Spinal cord (tissue), 10 donors: ENCODE results near the gene TOM1L2. TPM values are rescaled to one million over a fixed set of nuclear protein-coding genes. Genes with fewer than 3 reads are reported as not detected.

Source experiments
- DNase-seq, 6 donors: peaks; one replicate each; pipeline versions ENCODE4 v3.0.0 to v3.0.0-alpha.2; 2013 to 2015; ENCODE audit warnings: low spot score in 6 of 6, low read depth in 4 of 6
- H3K27ac ChIP-seq: one replicate; pipeline ENCODE4 v1.5.1; 2013; ENCODE audit warnings: low read depth, low read length, control low read depth
- H3K27me3 ChIP-seq: one replicate; pipeline ENCODE4 v1.6.1; 2013; ENCODE audit warnings: low read length; ENCODE audit not compliant: control insufficient read depth, insufficient read depth
- H3K36me3 ChIP-seq: one replicate; pipeline ENCODE4 v1.6.1; 2013; ENCODE audit warnings: low read length; ENCODE audit not compliant: control insufficient read depth, insufficient read depth
- H3K4me1 ChIP-seq: one replicate; pipeline ENCODE4 v1.6.1; 2013; ENCODE audit warnings: low read length; ENCODE audit not compliant: control insufficient read depth, insufficient read depth
- H3K4me3 ChIP-seq: one replicate; pipeline ENCODE4 v1.5.1; 2013; ENCODE audit warnings: low read depth, low read length, control low read depth
- H3K9me3 ChIP-seq: one replicate; pipeline ENCODE4 v1.6.1; 2013; ENCODE audit warnings: low read length; ENCODE audit not compliant: control insufficient read depth, insufficient read depth
- WGBS: methylation state at CpG from one replicate; pipeline ENCODE4 v1.1.5; 2013; ENCODE audit warnings: missing lambda C conversion rate; ENCODE audit not compliant: insufficient coverage; 5-methylcytosine and 5-hydroxymethylcytosine counted together
- polyA plus RNA-seq, 2 donors: library from polyadenylated mRNA; unstranded; fragments of 120-200 nt; gene quantifications; one replicate each; pipeline ENCODE4 v1.2.1, GENCODE V29; 2013; ENCODE audit not compliant: insufficient read length in 2 of 2
- total RNA-seq, 2 donors: library from RNA; depleted of rRNA in 1 of 2; stranded (reverse); fragments of 120-200 nt in 1 of 2; fragments of >200 nt in 1 of 2; gene quantifications; one replicate each; pipeline versions ENCODE4 v1.2.3 to v1.2.4, GENCODE V29; 2013 to 2014
- donor health status: healthy.

The TOM1L2 gene
- total and polyA plus RNA-seq, 4 donors, result 44.3 to 121 (median 75.7) TPM

GRCh38 chr17:18011286-18011685, 39.1 kb upstream of the TOM1L2 start:
- peaks cover 33% of the 10 kb centered on the region for H3K36me3 ChIP-seq
- H3K4me3 ChIP-seq, result no peak overlapping the region
- 93% methylated on average over 5 of the region's 5 CpGs for WGBS
- H3K4me1 ChIP-seq, result no peaks in the 10 kb centered on the region
- no peaks in the 10 kb centered on the region for H3K27me3 ChIP-seq
- no peaks in the 10 kb centered on the region for H3K9me3 ChIP-seq
- no peak overlapping the region for H3K27ac ChIP-seq
- no peak for DNase-seq

- Histone ChIP-seq H3K4me3 (no peak overlapping the region), H3K27ac (no peak overlapping the region), H3K9me3 (no peaks in the 10 kb centered on the region), H3K4me1 (peaks cover 2% of the 10 kb centered on the region), H3K36me3 (peaks cover 33% of the 10 kb centered on the region), H3K27me3 (no peaks in the 10 kb centered on the region)
- 78% methylated on average over 8 of the region's 8 CpGs for WGBS
- no peak for DNase-seq
These were observed 37.6 kb upstream of the TOM1L2 start for GRCh38 chr17:18009609-18010420.

- no peaks in the 10 kb centered on the region for H3K9me3 ChIP-seq
- no peak overlapping the region for H3K4me3 ChIP-seq
- no peak overlapping the region for H3K27ac ChIP-seq
- H3K4me1 ChIP-seq, result peaks cover 11% of the 10 kb centered on the region
- H3K27me3 ChIP-seq, result no peaks in the 10 kb centered on the region
- no peak for DNase-seq
- WGBS, result 100% methylated on average over 3 of the region's 5 CpGs
- H3K36me3 ChIP-seq, result peaks cover 33% of the 10 kb centered on the region
These were observed 36.5 kb upstream of the TOM1L2 start for GRCh38 chr17:18008496-18009268.

- H3K4me1 ChIP-seq, result peaks cover 11% of the 10 kb centered on the region
- DNase-seq, result no peak
- H3K9me3 ChIP-seq, result no peaks in the 10 kb centered on the region
- no peaks in the 10 kb centered on the region for H3K27me3 ChIP-seq
- H3K4me3 ChIP-seq, result no peak overlapping the region
- H3K27ac ChIP-seq, result no peak overlapping the region
- H3K36me3 ChIP-seq, result peaks cover 30% of the 10 kb centered on the region
- 66% methylated on average over 21 of the region's 31 CpGs for WGBS
These were observed 34.5 kb upstream of the TOM1L2 start for GRCh38 chr17:18006495-18007239.

GRCh38 chr17:18005496-18005895, 33.3 kb upstream of the TOM1L2 start:
- Histone ChIP-seq H3K4me1 (peaks cover 11% of the 10 kb centered on the region), H3K9me3 (no peaks in the 10 kb centered on the region), H3K36me3 (peaks cover 25% of the 10 kb centered on the region), H3K27ac (no peak overlapping the region), H3K27me3 (no peaks in the 10 kb centered on the region), H3K4me3 (no peak overlapping the region)
- no peak for DNase-seq
- 73% methylated on average over 3 of the region's 3 CpGs for WGBS

DNA sequence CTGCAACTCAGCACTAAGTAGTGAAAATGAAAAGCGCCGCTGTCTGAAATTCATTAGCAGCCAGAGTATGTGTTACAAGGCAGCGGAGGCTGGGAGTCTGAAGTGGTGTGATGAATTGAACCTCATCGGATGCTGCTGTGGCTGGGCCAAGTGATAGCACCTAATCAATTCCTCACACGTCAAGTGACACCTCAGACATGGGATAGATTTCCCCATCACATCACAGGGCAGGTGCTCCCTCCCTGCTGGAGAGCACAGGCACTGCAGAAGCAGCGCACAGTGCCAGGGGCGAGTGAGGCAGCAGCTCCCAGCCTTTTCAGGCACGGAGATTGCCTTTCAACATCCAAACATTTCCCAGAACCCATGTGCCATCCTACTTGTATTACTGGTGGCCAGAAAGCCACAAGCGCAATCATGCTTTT, 32.7 kb upstream of the TOM1L2 start:
- H3K36me3 ChIP-seq, result peaks cover 22% of the 10 kb centered on the region
- H3K27me3 ChIP-seq, result no peaks in the 10 kb centered on the region
- peak in 2 of 6 donors; percentile 23 to 82 for DNase-seq
- 69% methylated on average over 5 of the region's 9 CpGs for WGBS
- no peak overlapping the region for H3K27ac ChIP-seq
- no peak overlapping the region for H3K4me3 ChIP-seq
- H3K9me3 ChIP-seq, result no peaks in the 10 kb centered on the region
- peaks cover 11% of the 10 kb centered on the region for H3K4me1 ChIP-seq

- peak in 2 of 6 donors; percentile 25 to 68 for DNase-seq
These were observed 32.1 kb upstream of the TOM1L2 start for GRCh38 chr17:18004345-18004744.

DNA sequence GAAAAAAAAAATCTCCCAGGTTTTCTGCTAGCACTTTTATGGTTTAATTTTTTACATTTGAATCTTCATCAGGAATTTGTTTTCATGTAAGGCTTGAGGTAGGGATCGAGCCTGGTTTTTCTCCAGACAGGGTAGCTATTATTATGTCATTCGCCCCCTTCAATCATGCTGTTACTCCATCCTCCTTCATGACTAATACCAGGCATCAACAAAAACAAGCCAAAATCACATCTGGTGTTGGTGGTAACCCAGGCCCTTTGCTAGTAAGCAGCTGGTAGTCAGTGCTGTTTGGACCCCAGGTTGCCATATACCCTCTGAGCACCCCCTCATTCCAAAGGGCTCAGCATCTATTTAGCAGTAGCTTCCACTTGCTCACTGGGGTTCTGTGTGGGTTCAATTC, 30.0 kb upstream of the TOM1L2 start:
- Histone ChIP-seq H3K27ac (no peak overlapping the region), H3K4me3 (no peak overlapping the region), H3K36me3 (peaks cover 10% of the 10 kb centered on the region), H3K9me3 (no peaks in the 10 kb centered on the region), H3K4me1 (peaks cover 11% of the 10 kb centered on the region), H3K27me3 (no peaks in the 10 kb centered on the region)
- 89% methylated on average over 1 of the region's 2 CpGs for WGBS
- DNase-seq, result no peak

More at GRCh38 chr17:18004345-18004744, 32.1 kb upstream of the TOM1L2 start:
- no peaks in the 10 kb centered on the region for H3K27me3 ChIP-seq
- WGBS, result 65% methylated on average over 5 of the region's 9 CpGs
- peaks cover 11% of the 10 kb centered on the region for H3K4me1 ChIP-seq
- H3K27ac ChIP-seq, result no peak overlapping the region
- H3K36me3 ChIP-seq, result peaks cover 21% of the 10 kb centered on the region
- H3K4me3 ChIP-seq, result no peak overlapping the region
- no peaks in the 10 kb centered on the region for H3K9me3 ChIP-seq

- Histone ChIP-seq H3K9me3 (no peaks in the 10 kb centered on the region), H3K27ac (no peak overlapping the region), H3K27me3 (no peaks in the 10 kb centered on the region), H3K4me3 (no peak overlapping the region), H3K4me1 (peaks cover 12% of the 10 kb centered on the region), H3K36me3 (peaks cover 7% of the 10 kb centered on the region)
- DNase-seq, result no peak
- WGBS, result 92% methylated on average over 2 of the region's 8 CpGs
These were observed 27.8 kb upstream of the TOM1L2 start for GRCh38 chr17:18000030-18000408.
